GM19351 (cell line): Measurements from ENCODE around the gene LILRB4.
A peak's percentile ranks its signal among the peaks of the same experiment; 100 is the strongest.
"Not testable (repeated sequence)": the region's sequence is repeated elsewhere in the genome, so short reads cannot be mapped to it uniquely, and the experiment has no call there.

Experiments used
- ATAC-seq: cut with Tn5 transposase; IDR thresholded peaks from one replicate; pipeline ENCODE4 v1.9.1; 2021; ENCODE audit warnings: mild to moderate bottlenecking, moderate library complexity; ENCODE audit not compliant: unreplicated experiment

LILRB4 gene

DNA sequence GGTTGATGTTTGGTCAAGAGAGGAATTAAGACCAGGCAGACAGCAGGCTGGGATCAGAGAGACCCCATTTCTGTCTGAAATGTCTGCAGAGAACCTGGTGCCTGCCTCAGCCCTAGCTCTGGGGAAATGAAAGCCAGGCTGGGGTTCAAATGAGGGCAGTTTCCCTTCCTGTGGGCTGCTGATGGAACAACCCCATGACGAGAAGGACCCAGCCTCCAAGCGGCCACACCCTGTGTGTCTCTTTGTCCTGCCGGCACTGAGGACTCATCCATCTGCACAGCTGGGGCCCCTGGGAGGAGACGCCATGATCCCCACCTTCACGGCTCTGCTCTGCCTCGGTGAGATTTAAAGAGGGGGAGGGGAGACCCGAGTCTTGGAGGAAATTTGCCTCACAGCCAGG is at the start of gene LILRB4:
Gene LILRB4, plus strand, starts transcription at position 256 of the 400 bp plus-strand sequence. Its CDS starts 49 bp downstream, at position 305.
- ATAC-seq: peak; percentile 51

GRCh38 chr19:54614726-54615125 is 48.1 kb upstream of the LILRB4 start:
- no peak for ATAC-seq

GRCh38 chr19:54616057-54616456 is 46.7 kb upstream of the LILRB4 start:
- no peak for ATAC-seq

GRCh38 chr19:54616821-54617560 is 45.8 kb upstream of the LILRB4 start:
- ATAC-seq: peak; percentile 87

DNA sequence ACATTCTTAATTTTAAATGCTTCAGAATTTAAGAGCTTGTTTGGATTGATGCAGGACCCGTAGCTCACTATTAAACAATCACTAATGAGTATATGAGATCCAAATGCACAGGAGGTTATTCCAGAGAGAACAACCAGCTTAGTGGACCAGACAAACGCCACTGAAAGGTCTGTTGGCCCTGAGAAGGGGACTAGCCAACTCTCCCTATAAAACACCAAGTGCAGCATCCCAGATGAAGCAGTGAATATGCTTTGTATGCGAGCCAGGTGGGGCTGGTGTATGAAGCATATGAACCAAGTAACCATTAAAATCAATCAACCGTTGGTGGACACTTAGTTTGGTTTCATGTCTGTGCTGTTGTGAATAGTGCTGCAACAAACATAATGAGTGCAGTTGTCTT is 42.3 kb upstream of the LILRB4 start:
- ATAC-seq: no peak

DNA sequence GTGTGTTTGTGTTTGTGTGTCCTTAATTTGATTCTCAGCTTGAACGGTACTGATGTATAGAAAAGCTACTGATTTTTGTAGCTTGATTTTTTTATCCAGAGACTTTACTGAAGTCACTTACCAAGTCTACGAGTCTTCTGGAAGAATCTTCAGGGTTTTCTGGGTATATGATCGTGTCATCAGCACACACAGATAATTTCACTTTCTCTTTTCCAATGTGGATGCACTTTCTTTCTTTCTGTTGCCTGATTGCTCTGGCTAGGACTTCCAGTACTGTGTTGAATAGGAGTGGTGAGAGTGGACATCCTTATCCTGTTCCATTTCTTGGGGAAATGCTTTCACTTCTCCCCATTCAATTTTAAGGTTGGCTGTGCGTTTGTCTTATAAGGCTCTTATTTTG is 40.4 kb upstream of the LILRB4 start:
- ATAC-seq: no peak

DNA sequence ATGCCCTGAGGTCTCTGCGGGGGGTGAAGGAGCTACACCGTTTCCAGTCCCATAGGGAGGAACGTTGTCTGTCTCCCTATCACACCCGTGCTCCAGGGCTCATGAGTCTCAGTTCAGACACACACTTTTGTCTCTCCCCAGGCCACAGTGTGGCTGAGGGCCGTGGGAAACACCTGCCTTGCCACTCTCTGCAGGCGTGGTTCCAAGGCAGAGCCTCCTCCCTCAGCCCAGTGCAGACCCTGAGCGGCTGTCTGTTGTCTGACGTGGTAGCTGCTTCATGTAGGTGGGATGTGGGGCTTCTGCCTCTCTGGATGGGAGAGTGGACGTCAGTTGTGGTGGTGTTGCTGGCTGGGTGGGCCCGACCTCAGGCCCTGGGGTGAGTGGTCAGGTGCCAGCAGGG is 38.6 kb upstream of the LILRB4 start:
- not testable (repeated sequence) for ATAC-seq

DNA sequence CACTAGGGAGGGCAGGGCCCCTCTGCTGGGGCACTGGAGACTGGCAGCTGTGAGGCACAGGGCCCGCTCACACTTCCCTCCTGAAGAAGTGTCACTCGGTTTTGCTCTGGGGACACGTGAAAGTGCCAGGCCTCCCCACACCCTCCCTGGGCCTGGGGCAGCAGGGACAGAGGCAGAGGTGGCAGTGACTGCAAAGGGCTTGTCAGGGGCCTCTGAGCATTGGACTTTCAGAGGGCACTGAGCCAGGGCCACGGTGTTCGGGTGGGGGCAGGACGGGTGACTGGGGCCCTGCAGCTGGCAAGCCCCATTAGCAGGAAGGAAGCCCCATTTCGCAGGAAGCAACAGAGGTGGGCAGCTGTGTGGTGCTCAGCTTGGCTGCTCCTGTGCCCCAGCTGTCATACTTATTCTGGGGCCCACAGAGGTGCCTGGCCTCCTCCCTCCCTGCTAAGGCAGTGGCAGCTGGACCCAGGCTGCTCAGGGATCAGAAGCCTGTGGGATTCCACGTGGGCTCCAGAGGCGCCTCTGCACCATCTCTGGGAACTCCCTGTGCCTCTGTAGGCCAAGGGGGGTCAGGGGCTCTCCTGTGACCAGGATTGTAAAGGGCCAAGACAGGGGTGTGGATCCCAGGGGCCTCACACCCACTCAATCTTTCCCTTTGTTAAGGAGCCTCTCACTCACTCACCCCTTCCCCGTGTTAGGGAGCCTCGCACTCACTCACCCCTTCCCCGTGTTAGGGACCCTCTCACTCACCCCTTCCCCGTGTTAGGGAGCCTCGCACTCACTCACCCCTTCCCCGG is 37.7 kb upstream of the LILRB4 start:
- not testable (repeated sequence) for ATAC-seq

GRCh38 chr19:54626757-54627156 is 36.0 kb upstream of the LILRB4 start:
- no peak for ATAC-seq

DNA sequence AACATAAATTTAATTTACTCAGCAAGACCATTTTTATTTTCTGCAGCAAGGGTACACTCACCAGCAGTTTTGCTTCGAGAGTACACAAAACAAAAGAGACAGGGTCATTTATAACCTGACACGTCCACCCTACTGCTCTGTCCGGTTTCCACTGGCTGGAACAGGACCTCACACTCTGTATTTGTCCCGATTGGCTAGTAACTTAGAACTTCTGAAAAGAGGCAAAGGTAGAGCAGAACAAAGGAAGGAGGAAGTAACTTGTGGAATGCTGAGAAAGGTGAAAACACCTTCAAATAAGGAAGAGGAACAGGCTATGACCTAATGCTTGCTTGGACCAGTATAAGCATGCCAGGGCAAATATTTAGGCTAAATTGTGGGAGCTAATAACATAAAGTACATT is 34.9 kb upstream of the LILRB4 start:
- ATAC-seq: not testable (repeated sequence)

DNA sequence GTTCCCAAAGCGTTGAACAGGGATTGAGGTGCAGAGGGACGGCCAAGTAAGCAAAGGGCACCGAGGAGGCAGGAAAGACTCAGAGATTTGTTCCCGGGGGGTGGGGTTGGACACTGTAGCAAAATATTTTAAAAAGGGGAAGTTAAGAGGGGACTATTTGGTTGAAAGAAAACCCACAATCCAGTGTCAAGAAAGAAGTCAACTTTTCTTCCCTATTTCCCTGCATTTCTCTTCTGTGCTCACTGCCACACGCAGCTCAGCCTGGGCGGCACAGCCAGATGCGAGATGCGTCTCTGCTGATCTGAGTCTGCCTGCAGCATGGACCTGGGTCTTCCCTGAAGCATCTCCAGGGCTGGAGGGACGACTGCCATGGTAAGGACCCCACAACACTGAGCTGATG is 32.5 kb upstream of the LILRB4 start, which contains the start of gene LILRB1:
Gene LILRB1, plus strand, starts transcription at position 223 of the 400 bp plus-strand sequence. CDS start 590 bp downstream, outside the sequence.
- ATAC-seq: not testable (repeated sequence)

DNA sequence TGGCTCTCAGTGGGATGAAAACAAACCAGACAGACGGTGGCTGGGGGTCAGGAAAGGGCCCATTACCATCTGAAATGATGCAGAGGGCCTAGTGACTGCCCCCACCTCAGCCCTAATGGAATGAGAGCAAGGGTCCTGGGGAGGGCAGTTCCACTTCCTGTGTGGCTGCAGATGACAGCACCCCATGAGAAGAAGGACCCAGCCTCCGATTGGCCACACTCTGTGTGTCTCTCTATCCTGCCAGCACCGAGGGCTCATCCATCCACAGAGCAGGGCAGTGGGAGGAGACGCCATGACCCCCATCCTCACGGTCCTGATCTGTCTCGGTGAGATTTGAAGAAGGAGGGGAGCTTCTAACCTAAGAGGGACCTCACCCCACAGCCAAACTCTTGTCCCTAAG is 32.0 kb upstream of the LILRB4 start:
- ATAC-seq: no peak

DNA sequence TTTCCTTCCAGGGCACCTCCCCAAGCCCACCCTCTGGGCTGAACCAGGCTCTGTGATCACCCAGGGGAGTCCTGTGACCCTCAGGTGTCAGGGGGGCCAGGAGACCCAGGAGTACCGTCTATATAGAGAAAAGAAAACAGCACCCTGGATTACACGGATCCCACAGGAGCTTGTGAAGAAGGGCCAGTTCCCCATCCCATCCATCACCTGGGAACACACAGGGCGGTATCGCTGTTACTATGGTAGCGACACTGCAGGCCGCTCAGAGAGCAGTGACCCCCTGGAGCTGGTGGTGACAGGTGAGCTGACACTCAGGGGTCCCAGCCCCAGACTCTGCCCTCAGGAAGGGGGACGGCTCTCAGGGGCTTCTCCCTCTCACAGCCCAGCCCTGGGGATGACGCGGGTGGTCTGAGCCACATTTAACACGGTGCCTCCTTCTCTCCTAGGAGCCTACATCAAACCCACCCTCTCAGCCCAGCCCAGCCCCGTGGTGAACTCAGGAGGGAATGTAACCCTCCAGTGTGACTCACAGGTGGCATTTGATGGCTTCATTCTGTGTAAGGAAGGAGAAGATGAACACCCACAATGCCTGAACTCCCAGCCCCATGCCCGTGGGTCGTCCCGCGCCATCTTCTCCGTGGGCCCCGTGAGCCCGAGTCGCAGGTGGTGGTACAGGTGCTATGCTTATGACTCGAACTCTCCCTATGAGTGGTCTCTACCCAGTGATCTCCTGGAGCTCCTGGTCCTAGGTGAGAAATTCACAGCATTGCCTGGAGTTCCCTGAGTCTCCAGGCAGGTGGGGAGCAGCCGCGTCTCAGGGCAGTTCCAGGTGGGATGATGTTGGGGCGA is 31.1 kb upstream of the LILRB4 start:
- not testable (repeated sequence) for ATAC-seq

GRCh38 chr19:54632517-54632916 is 30.3 kb upstream of the LILRB4 start:
- ATAC-seq: not testable (repeated sequence)

DNA sequence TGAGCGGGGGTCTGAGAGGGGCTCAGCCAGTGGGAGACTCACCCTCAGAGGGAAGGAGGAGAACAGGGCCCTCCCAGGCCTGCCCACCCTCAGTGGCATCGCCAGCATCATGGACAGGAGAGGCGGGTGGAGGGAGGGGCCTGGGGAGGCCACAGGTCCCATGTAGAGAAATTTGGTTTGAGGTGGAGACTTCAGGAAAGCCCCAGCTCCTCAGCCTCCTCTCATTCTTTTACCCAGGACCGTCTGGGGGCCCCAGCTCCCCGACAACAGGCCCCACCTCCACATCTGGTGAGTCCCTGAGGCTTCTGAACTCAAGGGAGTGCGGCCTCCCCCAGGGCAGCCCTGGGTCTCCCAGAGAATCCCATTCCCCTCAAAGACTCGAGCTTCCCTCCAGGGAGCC is 29.4 kb upstream of the LILRB4 start:
- no peak for ATAC-seq

- not testable (repeated sequence) for ATAC-seq
Measured at GRCh38 chr19:54636081-54636480, 26.7 kb upstream of the LILRB4 start.

DNA sequence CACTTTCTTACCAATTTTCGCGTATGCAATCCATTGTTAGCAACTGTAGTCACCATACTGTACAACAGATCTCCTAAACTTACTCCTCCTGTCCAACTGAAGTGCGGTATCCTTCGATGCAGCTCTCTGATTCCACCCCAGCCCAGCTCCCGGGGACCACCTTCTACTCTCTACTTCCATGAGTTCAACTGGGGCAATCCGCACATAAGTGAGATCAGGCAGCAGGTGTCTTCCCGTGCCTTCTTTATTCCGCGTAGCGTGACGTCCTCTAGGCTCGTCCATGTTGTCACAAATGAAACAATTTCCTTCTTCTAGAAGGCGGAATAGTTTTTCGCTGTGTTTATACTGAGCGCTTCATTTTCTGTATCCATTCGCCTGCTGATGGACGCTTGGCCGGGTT is 24.1 kb upstream of the LILRB4 start:
- no peak for ATAC-seq

DNA sequence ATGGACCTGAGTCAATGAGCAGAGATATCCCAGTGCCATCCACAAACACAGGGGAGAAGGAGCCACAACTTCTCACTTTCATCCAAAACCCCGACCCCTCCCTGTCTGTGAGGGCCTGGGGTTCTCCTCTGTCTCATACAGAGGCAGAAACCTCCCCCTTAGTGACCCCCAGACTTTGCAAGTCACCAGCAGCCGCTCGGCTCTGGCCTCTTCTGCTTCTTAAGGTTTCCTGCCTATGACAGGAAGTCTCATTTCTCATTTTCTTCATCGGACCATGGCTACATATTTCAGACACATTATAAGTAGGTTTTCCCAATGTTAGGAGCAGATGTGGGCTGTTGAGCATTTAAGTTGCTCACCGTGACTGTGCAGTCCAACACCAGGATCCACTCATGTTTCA is 19.8 kb upstream of the LILRB4 start:
- not testable (repeated sequence) for ATAC-seq

GRCh38 chr19:54643583-54643982 is 19.2 kb upstream of the LILRB4 start:
- not testable (repeated sequence) for ATAC-seq

DNA sequence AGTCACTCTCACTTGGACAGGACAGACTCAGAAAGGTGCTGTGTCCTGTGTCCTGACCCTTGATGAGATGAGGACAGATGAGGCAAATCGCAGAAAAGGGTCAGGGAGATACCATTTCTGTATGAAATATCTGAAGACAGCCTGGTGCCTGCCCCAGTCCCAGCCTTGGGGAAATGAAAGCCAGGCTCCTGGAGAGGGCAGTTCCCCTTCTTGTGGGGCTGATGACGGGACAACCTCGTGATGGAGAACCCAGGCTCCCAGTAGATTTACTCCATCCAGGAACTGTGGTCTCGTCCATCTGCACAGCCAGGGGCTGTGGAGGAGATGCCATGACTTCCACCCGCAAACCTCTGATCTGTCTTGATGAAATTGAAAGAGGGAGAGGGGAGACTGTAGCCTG is 18.7 kb upstream of the LILRB4 start:
- ATAC-seq: no peak

GRCh38 chr19:54646331-54646841 is 16.4 kb upstream of the LILRB4 start:
- no peak for ATAC-seq
